HG02885 (cell line): ENCODE data around the gene AFDN.
"Not testable (repeated sequence)": the region's sequence is repeated elsewhere in the genome, so short reads cannot be mapped to it uniquely, and the experiment has no call there.

Experiments
- ATAC-seq: cut with Tn5 transposase; IDR thresholded peaks from one replicate; pipeline ENCODE4 v1.9.1; 2021; ENCODE audit warnings: mild to moderate bottlenecking; ENCODE audit not compliant: unreplicated experiment, poor library complexity

The AFDN gene

GRCh38 chr6:167973148-167973885 lies 146.6 kb downstream of the AFDN start:
- ATAC-seq, result no peak

GRCh38 chr6:167974640-167975344 lies 148.1 kb downstream of the AFDN start:
- ATAC-seq, result no peak

DNA sequence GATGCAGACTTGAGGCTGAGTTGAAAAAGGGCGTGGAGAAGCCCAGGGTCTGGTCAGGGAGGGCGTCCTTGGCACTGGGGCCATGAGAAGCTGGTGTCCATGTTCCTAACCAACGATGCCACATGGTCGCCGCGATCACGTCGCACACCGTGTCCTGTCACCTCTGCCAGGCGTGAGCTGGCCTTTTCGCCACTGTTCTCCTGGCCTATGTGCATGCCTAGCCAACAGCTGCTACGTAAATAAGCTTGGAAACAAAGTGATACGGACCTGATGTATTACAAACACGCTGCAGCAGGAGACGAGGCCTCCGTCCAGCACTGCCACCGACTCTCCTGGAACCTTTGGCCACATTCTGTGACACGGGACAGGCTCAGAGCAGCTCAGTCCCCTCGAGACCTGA lies 148.7 kb downstream of the AFDN start:
- ATAC-seq, result no peak

GRCh38 chr6:167976116-167976657 lies 149.5 kb downstream of the AFDN start:
- not testable (repeated sequence) for ATAC-seq

GRCh38 chr6:167976708-167977107 lies 150.0 kb downstream of the AFDN start:
- no peak for ATAC-seq

DNA sequence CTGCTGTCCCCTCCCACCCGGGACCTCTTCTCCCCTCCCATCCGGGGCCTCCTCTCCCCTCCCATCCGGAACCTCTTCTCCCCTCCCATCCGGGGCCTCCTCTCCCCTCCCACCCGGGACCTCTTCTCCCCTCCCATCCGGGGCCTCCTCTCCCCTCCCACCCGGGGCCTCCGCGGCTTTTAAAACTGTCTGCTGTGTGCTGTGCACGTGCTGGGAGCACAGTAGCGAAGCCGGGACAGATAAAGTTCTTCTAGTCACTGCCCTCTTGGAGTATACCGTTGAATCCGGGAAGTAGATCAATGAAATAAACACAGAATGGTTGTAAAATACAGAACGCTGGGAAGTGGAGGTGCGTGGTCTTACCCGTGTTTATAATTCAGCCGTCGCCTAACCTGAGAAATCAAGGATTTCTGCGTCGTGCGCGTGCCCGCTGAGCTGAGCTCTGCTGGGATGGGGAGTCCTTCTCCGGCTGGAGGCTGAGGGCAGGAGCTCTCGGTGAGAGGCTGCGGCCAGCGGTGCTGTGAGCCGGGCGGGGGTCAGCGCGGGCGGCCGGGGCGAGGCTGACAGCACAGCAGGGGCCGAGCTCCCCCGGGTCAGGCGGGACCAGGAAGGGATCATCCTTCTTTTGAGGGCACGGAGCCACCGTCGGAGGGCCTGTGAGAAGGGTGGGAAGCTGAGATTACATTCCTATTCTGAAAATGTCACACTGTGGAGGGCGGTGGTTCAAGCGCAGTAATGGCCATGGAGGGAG lies 151.2 kb downstream of the AFDN start:
- ATAC-seq, result no peak

DNA sequence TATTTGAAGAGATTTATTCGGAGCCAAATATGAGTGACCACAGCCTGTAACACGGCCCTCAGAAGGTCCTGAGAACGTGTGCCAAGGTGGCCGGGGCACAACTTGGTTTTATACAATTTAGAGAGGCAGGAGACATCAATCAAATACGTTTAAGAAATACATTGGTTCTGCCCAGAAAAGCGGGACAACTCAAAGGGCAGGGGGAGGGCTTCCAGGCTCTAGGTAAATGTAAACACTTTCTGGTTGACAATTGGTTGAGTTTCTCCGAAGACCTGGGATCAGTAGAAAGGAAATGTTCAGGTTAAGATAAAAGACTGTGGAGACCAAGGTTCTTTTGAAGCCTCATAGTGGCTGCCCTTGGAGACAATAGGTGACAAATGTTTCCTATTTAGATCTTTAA lies 151.9 kb downstream of the AFDN start:
- no peak for ATAC-seq

- ATAC-seq, result no peak
Observed at GRCh38 chr6:167979436-167980139, 152.9 kb downstream of the AFDN start.

DNA sequence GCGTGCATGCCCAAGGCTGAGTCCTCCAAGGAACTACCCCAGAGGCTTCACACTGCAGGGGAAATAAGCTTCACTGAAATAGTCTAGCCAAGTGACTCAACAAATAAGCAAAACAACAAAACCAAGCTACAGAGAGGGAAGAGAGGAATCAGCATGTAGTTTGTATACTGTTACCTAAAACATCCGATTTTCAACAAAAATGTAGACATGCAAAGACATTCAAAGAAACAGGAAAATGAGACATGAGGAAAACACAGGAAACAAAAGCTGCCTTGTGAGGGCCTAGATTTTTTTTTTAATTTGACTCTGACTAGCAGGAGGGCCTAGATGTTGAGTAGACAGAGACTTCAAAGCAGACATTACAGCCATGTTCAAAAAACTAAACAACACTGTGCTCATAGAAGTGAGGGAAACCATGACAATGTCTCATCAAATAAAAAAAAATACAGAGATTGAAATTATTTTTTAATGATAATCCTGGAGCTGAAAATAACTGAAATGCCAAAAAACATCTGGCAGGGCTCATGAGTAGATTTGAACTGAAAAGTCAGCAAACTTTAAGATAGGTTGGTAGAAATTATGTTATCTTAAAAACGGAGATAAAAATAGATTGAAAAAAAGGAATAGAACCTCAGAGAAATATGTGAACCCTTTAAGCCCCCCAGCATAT lies 154.3 kb downstream of the AFDN start:
- no peak for ATAC-seq

DNA sequence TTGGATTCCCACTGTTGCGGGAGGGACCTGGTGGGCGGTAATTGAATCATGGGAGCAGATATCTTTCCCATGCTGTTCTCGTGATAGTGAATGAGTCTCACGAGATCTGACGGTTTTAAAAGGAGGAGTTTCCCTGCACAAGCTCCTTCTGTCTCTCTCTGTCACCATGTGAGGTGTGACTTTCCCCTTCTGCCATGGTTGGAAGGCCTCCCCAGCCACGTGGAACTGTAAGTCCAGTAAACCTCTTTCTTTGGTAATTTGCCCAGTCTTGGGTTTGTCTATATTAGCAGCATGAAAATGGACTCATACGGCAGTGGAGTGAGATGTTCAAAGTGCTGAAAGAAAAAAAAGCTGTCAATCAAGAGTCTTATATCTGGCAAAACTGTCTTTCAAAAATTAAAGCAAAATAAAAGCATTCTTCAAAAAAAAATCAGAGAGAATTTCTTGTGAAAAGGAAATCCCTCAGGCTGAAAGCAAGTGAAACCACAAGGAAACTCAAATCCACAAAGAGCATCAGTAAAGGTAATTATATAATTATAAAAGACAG lies 155.3 kb downstream of the AFDN start:
- ATAC-seq, result no peak

GRCh38 chr6:167984144-167984719 lies 157.5 kb downstream of the AFDN start:
- no peak for ATAC-seq

- ATAC-seq, result no peak
Observed at GRCh38 chr6:167984876-167985604, 158.3 kb downstream of the AFDN start.

DNA sequence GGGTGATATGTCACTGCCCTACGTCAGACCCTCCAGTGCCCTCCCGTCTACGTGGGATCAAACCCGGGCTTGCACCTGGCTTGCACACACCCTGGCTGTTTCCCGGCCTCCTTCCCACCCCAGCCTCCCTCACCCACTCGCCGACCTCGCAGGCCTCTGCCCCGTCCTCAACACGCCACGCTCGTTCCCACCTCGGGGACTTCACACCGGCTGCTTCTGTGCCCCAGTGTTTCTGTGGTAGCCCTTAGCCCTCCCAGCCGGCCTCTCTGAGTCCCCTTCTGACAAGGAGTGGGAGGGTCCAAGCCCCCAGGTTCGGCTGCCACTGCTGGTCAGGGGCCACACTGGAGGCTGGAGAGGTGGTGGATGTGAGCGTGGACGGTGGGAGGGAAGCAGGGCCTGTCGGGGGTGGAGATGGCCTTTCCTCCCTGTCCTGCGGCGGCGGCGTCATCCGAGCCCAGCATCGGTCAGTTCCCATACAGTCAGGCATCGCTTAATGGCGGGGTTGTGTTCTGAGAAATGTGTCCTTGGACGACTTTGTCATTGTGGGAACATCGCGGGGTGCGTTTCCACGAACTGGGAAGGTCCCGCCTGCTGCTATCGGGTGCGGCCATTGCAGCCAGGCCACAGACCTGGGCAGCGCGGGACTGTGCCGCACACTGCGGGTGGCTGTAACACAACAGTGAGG lies 159.3 kb downstream of the AFDN start:
- ATAC-seq, result no peak

DNA sequence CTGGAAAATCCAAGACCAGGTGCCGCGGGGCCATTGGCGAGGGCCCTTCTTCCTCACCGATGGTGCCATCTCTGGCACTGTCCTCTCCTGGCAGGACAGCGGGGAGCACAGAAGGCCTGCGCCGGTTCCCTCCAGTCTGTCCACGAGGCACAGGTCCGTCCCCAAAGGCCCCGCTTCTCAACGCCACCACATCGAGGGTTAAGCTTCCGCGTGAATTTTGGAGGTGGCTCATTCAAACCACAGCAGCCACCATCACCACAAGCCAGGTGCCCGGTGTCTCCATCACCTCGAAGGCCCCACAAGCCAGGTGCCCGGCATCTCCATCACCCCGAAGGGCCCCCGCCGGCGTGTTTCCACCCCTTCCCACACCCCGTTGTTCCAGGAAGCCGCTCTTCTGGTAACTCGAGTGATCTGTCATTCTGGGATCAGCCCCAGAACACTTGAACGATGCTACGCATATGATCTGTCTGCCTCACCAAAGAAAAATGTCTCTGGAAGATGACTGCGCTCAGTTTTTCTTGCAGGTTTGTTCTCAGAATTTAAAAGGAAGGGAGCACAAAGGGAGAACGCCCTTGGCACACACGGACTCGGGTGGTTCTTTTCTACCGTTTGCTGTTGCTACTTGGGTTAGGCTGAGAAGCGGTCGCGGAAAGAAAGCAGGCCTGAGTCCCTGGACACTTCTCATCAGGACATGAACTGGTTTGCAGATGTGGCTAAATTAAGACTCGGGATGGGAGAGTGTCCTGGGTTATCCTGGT lies 160.9 kb downstream of the AFDN start:
- ATAC-seq, result no peak

DNA sequence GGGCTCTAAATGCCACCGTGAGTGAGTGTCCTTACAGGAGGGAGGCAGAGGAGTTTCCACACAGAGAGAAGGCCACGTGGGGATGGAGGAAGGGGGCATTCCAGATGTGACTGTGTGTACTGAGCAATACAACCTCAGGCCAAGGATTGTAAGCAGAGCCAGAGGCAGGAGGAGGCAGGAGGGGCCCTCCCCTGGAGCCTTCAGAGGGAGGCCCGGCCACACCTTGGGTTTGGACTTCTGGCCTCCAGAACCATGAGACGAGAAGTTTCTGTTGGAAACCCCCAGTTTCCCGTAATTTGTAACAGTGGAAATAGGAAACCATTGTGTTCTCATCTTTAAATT lies 161.4 kb downstream of the AFDN start:
- no peak for ATAC-seq

DNA sequence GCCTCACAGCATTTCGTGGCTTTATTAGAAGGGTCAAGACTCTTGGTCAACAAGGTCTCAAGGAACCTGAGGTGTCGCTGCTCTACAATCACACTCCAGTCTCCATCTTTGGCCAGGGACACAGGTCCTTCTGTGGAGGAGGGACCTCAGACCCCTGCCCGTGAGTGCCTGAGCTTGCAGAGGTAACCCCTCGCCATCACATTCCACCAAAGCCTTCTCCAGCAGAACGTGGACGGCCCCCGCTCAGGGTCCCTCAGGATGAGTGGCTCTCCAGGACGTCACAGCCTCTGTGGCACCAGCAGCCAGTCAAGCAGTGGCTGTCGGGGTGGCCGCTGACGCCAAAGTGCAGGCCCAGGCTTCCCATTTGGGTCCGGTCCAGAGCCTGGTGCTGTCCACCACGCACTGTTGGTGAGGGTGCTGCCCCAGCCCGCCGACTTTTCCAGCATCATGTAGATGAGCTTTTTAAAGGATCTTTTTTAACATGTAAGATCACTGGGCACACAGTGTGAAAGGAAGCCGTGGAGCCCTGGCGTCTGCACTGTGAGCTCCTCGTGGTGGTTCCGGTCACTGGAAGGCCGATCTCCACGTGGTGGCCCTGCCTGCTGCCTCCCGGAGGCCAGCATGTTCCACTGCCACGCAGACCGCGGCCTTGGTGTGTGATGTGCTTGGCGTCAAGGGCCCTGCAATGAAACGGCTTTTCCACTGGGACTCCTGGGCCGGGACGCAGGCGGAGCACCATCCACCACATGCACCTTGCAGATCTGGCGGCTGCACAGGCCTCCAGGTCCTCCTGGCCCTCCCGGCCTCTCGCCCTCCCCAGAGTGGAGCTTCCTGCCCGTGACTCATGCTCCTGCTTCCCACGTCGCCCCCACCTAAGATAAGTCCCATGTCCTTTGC lies 162.5 kb downstream of the AFDN start:
- ATAC-seq, result no peak
